Measurements from ENCODE around the gene MT1B.

Gene MT1B

DNA sequence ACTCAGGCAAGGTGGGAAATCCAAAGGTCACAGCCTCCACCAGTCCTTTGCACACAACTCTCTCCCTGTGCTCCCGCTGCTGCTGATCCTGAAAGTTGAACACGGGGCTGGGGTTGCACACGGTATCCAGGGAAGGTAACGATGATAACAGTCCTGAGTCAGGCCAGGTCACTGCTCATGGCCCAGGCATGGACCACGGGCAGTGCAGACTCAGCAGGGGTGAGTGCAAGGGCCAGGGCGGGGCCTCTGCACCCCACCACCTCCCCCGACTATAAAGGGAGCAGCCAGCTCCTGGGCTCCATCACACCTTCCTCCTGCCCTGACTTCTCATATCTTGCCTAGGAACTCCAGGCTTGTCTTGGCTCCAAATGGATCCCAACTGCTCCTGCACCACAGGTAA, at the start of gene MT1B:
Gene MT1B, plus strand, starts transcription at position 301 of the 400 bp plus-strand sequence. Its CDS starts 68 bp downstream, at position 369.
- TF ChIP-seq, protein P1, sequence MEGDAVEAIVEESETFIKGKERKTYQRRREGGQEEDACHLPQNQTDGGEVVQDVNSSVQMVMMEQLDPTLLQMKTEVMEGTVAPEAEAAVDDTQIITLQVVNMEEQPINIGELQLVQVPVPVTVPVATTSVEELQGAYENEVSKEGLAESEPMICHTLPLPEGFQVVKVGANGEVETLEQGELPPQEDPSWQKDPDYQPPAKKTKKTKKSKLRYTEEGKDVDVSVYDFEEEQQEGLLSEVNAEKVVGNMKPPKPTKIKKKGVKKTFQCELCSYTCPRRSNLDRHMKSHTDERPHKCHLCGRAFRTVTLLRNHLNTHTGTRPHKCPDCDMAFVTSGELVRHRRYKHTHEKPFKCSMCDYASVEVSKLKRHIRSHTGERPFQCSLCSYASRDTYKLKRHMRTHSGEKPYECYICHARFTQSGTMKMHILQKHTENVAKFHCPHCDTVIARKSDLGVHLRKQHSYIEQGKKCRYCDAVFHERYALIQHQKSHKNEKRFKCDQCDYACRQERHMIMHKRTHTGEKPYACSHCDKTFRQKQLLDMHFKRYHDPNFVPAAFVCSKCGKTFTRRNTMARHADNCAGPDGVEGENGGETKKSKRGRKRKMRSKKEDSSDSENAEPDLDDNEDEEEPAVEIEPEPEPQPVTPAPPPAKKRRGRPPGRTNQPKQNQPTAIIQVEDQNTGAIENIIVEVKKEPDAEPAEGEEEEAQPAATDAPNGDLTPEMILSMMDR (conservative IDR thresholded peaks at IDR 0.05): no peak
- no peak within 1 kb of the TSS for H3K27ac ChIP-seq

DNA sequence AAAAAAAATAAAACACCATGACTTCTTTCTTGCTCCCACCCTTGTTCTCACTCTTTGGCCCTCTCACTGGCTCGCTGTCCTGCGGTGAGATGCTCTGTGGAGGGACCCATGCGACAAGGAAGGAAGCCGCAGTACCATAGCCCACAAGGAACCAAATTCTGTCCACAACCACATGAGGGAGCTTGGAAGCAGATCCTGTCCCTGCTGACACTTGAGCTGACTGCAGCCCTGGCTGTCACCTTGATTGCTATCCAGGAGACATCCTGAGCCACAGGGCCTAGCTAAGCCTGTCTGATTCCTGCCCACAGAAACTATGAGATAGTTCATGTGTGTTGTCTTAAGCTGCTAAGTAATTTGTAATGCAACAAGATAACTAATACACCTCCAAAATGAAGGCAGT, 48.1 kb upstream of the MT1B start:
- H3K27ac ChIP-seq: peak overlapping the region; percentile 26; the same call in 1 of the 2 replicates
- TF ChIP-seq, protein P1 (conservative IDR thresholded peaks at IDR 0.05): peak; percentile 69

DNA sequence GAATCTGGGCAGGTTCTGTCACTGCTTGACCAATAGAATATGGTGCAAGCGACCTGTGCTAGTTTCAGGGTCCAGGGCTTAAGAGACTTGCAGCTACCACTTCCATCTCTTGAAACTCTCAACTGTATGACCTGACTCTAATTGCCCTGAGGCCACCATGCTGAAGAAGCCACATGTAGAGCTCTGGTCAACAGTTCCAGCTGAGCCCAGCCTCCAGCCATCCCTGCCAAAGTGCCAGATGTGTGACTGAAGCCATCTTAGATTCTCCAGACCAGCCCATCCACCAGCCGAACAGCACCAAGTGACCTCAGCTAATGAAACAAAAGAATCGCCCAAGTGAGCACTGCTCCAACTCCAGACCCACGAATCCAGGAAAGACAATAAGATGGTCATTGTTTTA, 46.7 kb upstream of the MT1B start:
- no peak overlapping the region for H3K27ac ChIP-seq
- TF ChIP-seq, protein P1 (conservative IDR thresholded peaks at IDR 0.05): no peak

DNA sequence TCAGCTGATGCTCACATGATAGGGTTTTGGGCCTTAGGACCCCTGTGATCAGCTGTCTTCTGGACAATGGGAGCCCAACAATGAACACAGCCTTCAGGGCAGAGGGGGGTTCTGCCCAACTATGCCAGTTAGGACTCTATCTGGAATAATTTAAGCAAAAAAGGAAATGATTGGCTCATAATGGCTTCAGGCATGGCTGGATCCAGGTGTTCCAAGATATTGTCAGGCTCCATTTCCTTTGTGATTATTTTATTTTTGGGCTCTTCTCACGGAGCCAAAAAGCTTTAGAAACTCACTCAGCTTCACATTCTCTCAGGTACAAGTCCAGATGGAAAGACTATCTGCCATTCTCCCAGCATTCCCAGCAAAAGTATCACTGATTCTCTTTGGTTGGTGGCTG, 46.2 kb upstream of the MT1B start:
- TF ChIP-seq, protein P1 (conservative IDR thresholded peaks at IDR 0.05): no peak
- H3K27ac ChIP-seq: peak overlapping the region; percentile 84

DNA sequence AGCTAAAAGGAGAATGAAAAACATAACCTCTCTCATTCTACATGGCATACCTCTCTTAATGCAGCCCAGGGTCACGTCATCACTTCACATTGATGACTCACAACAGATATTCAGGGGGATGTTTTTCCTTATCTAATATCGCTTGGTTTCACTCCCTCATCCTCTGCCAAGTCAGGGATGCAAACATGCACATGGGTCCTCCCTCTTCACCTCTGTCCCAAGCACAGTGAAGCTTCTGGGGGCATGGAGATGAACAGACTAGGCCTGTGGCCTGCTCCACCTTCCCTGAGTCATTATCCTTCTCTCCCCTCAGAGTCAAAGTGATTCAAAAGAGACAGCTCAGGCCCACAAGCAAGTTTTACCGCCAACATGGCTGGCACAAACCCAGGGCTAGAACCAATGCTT, 45.6 kb upstream of the MT1B start:
- H3K27ac ChIP-seq: peak overlapping the region; percentile 84
- TF ChIP-seq, protein P1 (conservative IDR thresholded peaks at IDR 0.05): no peak

DNA sequence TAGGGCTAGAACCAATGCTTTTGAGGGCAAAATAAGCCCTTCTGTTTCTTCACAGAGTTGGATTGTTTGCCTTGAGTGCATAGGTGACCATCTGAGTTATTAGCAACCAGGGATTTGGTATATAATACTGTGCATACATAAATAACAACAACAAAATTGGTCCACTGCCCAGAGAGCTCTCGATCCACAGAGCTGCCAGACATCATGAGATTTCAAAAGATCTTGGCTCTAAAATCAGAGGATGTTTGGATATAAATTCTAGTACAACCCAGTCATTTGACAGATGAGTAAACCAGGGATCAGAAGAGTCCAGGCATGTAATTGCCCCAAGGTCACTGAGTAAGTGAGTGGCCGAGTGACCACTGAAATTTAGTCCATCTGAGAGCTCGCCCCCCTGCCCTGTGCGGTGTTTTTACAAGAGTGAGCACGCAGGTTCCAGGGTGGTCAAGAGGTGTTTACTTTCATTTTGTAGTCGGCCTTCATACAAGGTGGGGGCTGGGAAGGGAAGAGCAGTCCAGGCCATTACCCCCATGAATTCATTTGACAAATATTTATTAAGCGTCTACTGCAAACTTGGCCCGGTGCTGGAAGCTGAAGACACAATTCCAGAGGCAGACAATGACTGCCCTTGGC, 45.1 kb upstream of the MT1B start:
- H3K27ac ChIP-seq: peak overlapping the region; percentile 84
- TF ChIP-seq, protein P1 (conservative IDR thresholded peaks at IDR 0.05): no peak

DNA sequence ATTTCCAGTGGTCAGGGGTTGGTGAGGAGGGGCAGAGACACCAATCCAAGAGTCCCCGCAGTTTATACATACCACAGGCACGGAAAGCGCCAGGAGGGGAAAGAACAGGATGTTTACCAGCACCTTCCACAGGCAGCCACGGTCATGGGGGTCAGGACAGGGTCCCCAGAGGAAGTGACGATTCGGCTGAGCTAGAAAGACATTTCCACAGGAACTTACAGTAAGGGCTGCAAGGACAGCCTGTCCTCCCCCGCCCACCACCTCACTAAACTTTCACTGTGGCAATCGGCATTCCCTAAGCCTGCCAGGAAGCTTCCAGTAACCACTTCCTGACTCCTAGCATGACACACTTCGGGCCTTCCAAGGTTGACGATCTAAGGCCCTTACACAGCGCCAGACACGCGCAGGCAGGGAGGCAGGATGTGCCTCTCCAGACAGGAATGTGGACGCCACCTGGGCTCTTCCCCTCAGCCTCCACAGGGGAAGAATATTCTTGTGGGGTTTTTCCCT, 44.5 kb upstream of the MT1B start:
- peak overlapping the region; percentile 84 for H3K27ac ChIP-seq
- TF ChIP-seq, protein P1 (conservative IDR thresholded peaks at IDR 0.05): no peak

All from VCaP (cell line).